ENCODE data around the gene HNMT.

DNA sequence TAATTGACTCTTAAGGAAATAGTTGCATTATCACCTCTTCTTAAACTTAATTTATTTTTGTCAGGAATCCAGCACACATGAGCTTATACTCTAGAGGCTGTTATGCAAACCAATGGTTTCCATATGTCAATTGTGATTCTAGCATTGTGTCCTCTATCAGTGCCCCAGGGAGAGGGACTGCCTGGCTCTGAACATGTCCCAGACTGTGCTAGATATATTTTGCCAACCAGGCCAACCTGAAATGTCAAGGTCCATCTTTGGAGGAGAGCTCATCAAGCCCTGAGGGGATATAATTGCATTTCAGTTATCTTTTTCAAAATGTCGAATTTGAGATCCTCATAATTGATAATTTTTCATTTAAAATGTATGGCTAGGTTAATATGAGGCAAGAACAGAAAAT lies 34.2 kb downstream of the HNMT start:
- TF ChIP-seq, protein P1, sequence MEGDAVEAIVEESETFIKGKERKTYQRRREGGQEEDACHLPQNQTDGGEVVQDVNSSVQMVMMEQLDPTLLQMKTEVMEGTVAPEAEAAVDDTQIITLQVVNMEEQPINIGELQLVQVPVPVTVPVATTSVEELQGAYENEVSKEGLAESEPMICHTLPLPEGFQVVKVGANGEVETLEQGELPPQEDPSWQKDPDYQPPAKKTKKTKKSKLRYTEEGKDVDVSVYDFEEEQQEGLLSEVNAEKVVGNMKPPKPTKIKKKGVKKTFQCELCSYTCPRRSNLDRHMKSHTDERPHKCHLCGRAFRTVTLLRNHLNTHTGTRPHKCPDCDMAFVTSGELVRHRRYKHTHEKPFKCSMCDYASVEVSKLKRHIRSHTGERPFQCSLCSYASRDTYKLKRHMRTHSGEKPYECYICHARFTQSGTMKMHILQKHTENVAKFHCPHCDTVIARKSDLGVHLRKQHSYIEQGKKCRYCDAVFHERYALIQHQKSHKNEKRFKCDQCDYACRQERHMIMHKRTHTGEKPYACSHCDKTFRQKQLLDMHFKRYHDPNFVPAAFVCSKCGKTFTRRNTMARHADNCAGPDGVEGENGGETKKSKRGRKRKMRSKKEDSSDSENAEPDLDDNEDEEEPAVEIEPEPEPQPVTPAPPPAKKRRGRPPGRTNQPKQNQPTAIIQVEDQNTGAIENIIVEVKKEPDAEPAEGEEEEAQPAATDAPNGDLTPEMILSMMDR (IDR thresholded peaks at IDR 0.05 in 4 of 5, conservative IDR thresholded peaks at IDR 0.05 in 1 of 5): no peak
- TF ChIP-seq POLR2A (IDR thresholded peaks at IDR 0.05): no peak

Data from gastrocnemius medialis (tissue), 4 donors.